ENCODE data around the gene SIKE1. TPM values are rescaled to one million over a fixed set of nuclear protein-coding genes. Genes with fewer than 3 reads are reported as not detected.

SIKE1 gene
- total and polyA plus RNA-seq, 12 donors: 20.8 to 38.2 (median 31.3) TPM

GRCh38 chr1:114764689-114765088 lies 15.8 kb downstream of the SIKE1 start:
- Histone ChIP-seq H3K4me1 (no peaks in the 10 kb centered on the region), H3K36me3 (peaks cover 0 to 21% (median 0%) of the 10 kb centered on the region in 9 donors), H3K9me3 (peaks cover 0 to 3% (median 0%) of the 10 kb centered on the region in 11 donors), H3K27me3 (no peaks in the 10 kb centered on the region), H3K4me3 (no peak overlapping the region), H3K27ac (no peak overlapping the region)
- ATAC-seq: no peak
- no peak for DNase-seq
- intact Hi-C loops (cut with DNase I): no loop called here
- WGBS, 2 donors: 86 to 88% methylated on average over 4 of the region's 4 CpGs
- no peak for TF ChIP-seq CTCF (IDR thresholded peaks at IDR 0.05)

- TF ChIP-seq CTCF (IDR thresholded peaks at IDR 0.05): no peak
- no peak for DNase-seq
- Histone ChIP-seq H3K4me3 (peak overlapping the region in 9 of 10 donors; percentile 70 to 97 (median 93)), H3K27ac (peak overlapping the region; percentile 92 to 100 (median 98)), H3K36me3 (peaks cover 0 to 7% (median 0%) of the 10 kb centered on the region in 9 donors), H3K27me3 (no peaks in the 10 kb centered on the region), H3K4me1 (peaks cover 3 to 45% (median 38%) of the 10 kb centered on the region in 9 donors), H3K9me3 (no peaks in the 10 kb centered on the region)
- 32 to 38% methylated on average over 6 of the region's 6 CpGs for WGBS, 2 donors
- ATAC-seq: no peak
- intact Hi-C loops (cut with DNase I): loop anchor here in 5 of 10 donors (5.0 kb wide), 5 partner anchors 41 to 411 kb away; partner anchors contain the start of genes BCAS2 (in 1 of the 5), DENND2C (in 1 of the 5), NRAS (in 1 of the 5) and TRIM33 (in 1 of the 5)
Measured at GRCh38 chr1:114758256-114758832, 22.1 kb downstream of the SIKE1 start.

- DNase-seq: peak; percentile 95 to 98
- peak; percentile 97 to 99 (median 98) for ATAC-seq
- TF ChIP-seq CTCF (IDR thresholded peaks at IDR 0.05): peak in 7 of 9 donors; percentile 37 to 64 (median 42)
- 0% methylated on average over 50 of the region's 50 CpGs for WGBS, 2 donors
- H3K27me3 ChIP-seq: no peaks in the 10 kb centered on the region
- H3K27ac ChIP-seq: peak within 1 kb of the TSS; percentile 92 to 100 (median 98)
- peak within 1 kb of the TSS; percentile 70 to 97 (median 92) for H3K4me3 ChIP-seq
- intact Hi-C loops (cut with DNase I): loop anchor here in 5 of 10 donors (2.0 to 5.0 kb wide), 7 partner anchors 40 to 410 kb away; partner anchors contain the start of genes BCAS2 (in 2 of the 5), TRIM33 (in 2 of the 5), DENND2C (in 1 of the 5) and NRAS (in 1 of the 5)
- peaks cover 3 to 52% (median 45%) of the 10 kb centered on the region in 9 donors for H3K4me1 ChIP-seq
- no peaks in the 10 kb centered on the region for H3K9me3 ChIP-seq
- H3K36me3 ChIP-seq: peaks cover 0 to 7% (median 0%) of the 10 kb centered on the region in 9 donors
Measured at GRCh38 chr1:114757455-114758255, 22.8 kb downstream of the SIKE1 start, which contains the start of gene CSDE1. Gene CSDE1, minus strand, starts transcription at chr1:114757984. Its CDS starts 18,094 bp downstream, at chr1:114739890.

GRCh38 chr1:114756949-114757454 lies 23.5 kb downstream of the SIKE1 start:
- H3K27ac ChIP-seq: peak overlapping the region in 9 of 10 donors; percentile 92 to 100 (median 99)
- H3K4me3 ChIP-seq: peak overlapping the region; percentile 70 to 97 (median 92)
- peaks cover 3 to 58% (median 51%) of the 10 kb centered on the region in 9 donors for H3K4me1 ChIP-seq
- ATAC-seq (peak in 2 of 8 donors; percentile 12 to 29), DNase-seq (peak in 1 of 2 donors; percentile 23)
- intact Hi-C loops (cut with DNase I): loop anchor here in 5 of 10 donors (2.0 to 5.0 kb wide), 7 partner anchors 40 to 410 kb away; partner anchors contain the start of genes BCAS2 (in 2 of the 5), TRIM33 (in 2 of the 5), DENND2C (in 1 of the 5) and NRAS (in 1 of the 5)
- H3K9me3 ChIP-seq: no peaks in the 10 kb centered on the region
- WGBS, 2 donors: 1 to 2% methylated on average over 17 of the region's 17 CpGs
- TF ChIP-seq CTCF (IDR thresholded peaks at IDR 0.05): no peak
- H3K36me3 ChIP-seq: peaks cover 0 to 7% (median 0%) of the 10 kb centered on the region in 9 donors
- H3K27me3 ChIP-seq: no peaks in the 10 kb centered on the region

All from heart right ventricle (tissue), 16 donors.